Measurements from ENCODE around the gene RETREG2.

Gene RETREG2

GRCh38 chr2:219177552-219178376 is at the start of gene RETREG2:
RETREG2 (plus strand) TSS chr2:219178275; CDS start chr2:219178353, 78 bp downstream.
- DNase-seq, result peak; percentile 94

- no peak for DNase-seq
Observed at GRCh38 chr2:219128396-219128795, 49.7 kb upstream of the RETREG2 start.

- no peak for DNase-seq
Observed at GRCh38 chr2:219129589-219129988, 48.5 kb upstream of the RETREG2 start.

GRCh38 chr2:219131327-219131726 is 46.7 kb upstream of the RETREG2 start:
- no peak for DNase-seq

- no peak for DNase-seq
Observed at GRCh38 chr2:219131744-219132143, 46.3 kb upstream of the RETREG2 start.

GRCh38 chr2:219133976-219134375 is 44.1 kb upstream of the RETREG2 start:
- no peak for DNase-seq

- DNase-seq, result no peak
Observed at GRCh38 chr2:219140722-219141121, 37.4 kb upstream of the RETREG2 start.

GRCh38 chr2:219142329-219142728 is 35.7 kb upstream of the RETREG2 start:
- DNase-seq, result no peak

GRCh38 chr2:219149667-219150066 is 28.4 kb upstream of the RETREG2 start:
- DNase-seq, result no peak

GRCh38 chr2:219155054-219155644 is 22.9 kb upstream of the RETREG2 start:
- peak; percentile 94 for DNase-seq

GRCh38 chr2:219157396-219157795 is 20.7 kb upstream of the RETREG2 start:
- DNase-seq, result no peak

- DNase-seq, result no peak
Observed at GRCh38 chr2:219158025-219158424, 20.1 kb upstream of the RETREG2 start.

- DNase-seq, result no peak
Observed at GRCh38 chr2:219158586-219158985, 19.5 kb upstream of the RETREG2 start.

- no peak for DNase-seq
Observed at GRCh38 chr2:219159771-219160185, 18.3 kb upstream of the RETREG2 start.

GRCh38 chr2:219160186-219161017 is 17.7 kb upstream of the RETREG2 start, which contains the start of gene NHEJ1:
NHEJ1 (minus strand) TSS chr2:219160815; CDS start chr2:219158362, 2,453 bp downstream.
- DNase-seq, result peak; percentile 97

GRCh38 chr2:219161097-219161496 is 17.0 kb upstream of the RETREG2 start:
- no peak for DNase-seq

- DNase-seq, result no peak
Observed at GRCh38 chr2:219163156-219163555, 14.9 kb upstream of the RETREG2 start.

- DNase-seq, result no peak
Observed at GRCh38 chr2:219165058-219165911, 12.8 kb upstream of the RETREG2 start.

- DNase-seq, result no peak
Observed at GRCh38 chr2:219167997-219168396, 10.1 kb upstream of the RETREG2 start.

- DNase-seq, result no peak
Observed at GRCh38 chr2:219168526-219168925, 9.5 kb upstream of the RETREG2 start.

- DNase-seq, result no peak
Observed at GRCh38 chr2:219168932-219169331, 9.1 kb upstream of the RETREG2 start.

- no peak for DNase-seq
Observed at GRCh38 chr2:219169930-219170654, 8.0 kb upstream of the RETREG2 start, which contains the start of gene SLC23A3. SLC23A3 (minus strand) TSS chr2:219170029; CDS start chr2:219169984, 45 bp downstream.

Measured in eye (tissue), 1 donor.